Fibroblast of pulmonary artery (primary cell): ENCODE data around the gene DNAAF5.
"Not testable (repeated sequence)": the region's sequence is repeated elsewhere in the genome, so short reads cannot be mapped to it uniquely, and the experiment has no call there.

Experiments
- DNase-seq: peaks from one replicate; pipeline ENCODE4 v3.0.0-alpha.2; 2010; ENCODE audit warnings: low read depth
- H3K4me3 ChIP-seq: replicated peaks from 2 replicates; pipeline ENCODE4 v1.5.1; 2011; ENCODE audit warnings: low read depth, mild to moderate bottlenecking, control low read depth, low read length, moderate library complexity
- TF ChIP-seq, protein P1 (sequence below): IDR thresholded peaks from 2 replicates; pipeline ENCODE4 v1.5.1; 2011; ENCODE audit warnings: mild to moderate bottlenecking, control low read depth, low read length, inconsistent platforms; ENCODE audit errors: missing control alignments

The DNAAF5 gene

DNA sequence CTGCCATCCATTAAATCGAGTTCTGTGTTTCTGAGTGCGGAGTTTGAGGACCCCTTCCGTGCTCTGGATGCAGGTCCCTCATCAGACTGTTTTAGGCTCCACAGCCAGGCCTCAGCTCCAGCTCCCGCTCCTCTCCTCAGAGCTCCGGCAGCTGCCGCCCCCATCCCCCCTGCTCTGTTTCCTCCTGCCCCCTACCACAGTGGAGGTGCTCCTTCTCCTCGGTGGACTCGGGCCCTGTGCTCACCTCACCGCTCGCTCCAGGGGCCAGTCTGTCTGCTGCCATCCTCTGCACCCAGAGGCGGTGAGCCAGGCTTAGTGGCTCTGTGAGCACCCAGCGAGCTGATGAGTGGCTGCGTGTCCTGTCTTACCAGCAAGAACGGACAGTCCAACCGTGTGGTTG is 21.9 kb downstream of the DNAAF5 start:
- DNase-seq, result no peak
- TF ChIP-seq, protein P1, sequence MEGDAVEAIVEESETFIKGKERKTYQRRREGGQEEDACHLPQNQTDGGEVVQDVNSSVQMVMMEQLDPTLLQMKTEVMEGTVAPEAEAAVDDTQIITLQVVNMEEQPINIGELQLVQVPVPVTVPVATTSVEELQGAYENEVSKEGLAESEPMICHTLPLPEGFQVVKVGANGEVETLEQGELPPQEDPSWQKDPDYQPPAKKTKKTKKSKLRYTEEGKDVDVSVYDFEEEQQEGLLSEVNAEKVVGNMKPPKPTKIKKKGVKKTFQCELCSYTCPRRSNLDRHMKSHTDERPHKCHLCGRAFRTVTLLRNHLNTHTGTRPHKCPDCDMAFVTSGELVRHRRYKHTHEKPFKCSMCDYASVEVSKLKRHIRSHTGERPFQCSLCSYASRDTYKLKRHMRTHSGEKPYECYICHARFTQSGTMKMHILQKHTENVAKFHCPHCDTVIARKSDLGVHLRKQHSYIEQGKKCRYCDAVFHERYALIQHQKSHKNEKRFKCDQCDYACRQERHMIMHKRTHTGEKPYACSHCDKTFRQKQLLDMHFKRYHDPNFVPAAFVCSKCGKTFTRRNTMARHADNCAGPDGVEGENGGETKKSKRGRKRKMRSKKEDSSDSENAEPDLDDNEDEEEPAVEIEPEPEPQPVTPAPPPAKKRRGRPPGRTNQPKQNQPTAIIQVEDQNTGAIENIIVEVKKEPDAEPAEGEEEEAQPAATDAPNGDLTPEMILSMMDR, result no peak
- H3K4me3 ChIP-seq, result no peak overlapping the region

DNA sequence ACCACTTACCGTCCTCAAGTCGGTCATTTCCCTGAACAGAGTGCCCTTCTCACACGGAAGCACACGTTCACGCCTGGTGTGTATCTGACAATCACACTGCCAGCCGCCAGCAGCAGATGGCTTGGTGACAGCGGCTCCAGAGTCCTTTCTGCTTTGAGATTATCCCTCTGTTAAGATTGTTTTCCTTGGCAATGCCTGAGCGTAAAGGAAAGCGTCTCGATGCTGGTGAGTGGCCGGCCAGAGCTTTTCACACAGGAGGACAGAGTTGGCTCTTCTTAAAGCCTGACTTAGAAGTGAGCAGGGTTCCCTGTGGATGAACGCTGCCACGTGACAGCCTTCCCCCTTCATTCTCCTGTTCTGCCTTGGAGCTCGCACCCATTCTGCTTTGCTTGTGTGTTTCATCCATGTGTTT is 22.6 kb downstream of the DNAAF5 start:
- H3K4me3 ChIP-seq, result no peak overlapping the region
- peak; percentile 49 for DNase-seq
- TF ChIP-seq, protein P1, result no peak

DNA sequence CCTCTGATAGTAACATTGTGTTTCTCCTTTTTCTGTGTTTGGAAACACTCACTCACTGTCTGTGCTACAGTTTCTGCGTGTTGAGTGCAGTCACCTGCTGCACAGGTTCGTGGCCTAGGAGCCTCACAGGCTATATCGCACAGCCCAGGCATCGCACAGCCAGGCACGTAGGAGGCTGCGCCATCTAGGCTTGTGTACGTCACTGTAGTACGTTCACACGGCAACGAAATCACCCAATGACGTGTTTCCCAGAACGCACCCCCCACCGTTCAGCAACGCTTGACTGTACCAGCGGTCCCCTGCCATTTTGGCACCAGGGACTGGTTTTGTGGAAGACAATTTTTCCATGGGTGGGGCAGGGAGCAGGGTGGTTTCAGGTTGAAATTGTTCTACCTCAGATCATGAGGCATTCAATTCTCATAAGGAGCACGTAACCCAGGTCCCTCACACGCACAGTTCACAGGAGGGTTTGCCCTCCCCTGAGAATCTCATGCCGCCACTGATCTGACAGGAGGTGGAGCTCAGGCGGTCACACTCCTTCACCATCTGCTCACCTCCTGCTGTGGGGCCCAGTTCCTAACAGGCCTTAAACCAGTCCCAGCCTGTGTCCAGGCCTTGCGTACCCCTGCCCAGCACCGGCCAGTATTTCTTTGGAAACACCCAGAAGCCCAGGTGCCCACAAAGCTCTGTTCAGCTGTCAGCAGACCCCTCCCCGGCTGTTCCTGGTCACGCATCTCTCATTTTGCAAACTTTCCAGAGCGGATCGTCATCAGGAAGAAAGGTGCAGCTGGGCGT is 23.8 kb downstream of the DNAAF5 start:
- TF ChIP-seq, protein P1, result no peak
- no peak for DNase-seq
- H3K4me3 ChIP-seq, result no peak overlapping the region

DNA sequence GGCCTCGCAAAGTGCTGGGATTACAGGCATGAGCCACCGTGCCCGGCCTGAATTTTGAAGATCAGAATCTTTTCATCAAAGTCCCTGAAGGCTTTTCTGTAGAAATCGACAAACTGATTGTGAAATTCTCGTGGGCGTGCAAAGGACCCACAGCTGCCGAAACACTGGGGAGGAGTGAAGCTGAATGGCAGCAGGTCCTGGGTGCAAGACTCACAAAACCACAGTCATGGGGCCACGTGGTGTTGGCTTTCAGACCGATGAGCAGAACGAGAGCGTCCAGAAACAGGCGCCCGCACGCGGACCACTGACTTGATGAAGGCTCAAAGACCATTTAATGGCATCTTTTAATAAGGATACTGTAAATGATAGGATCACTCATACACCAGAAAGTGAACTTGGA is 25.3 kb downstream of the DNAAF5 start:
- TF ChIP-seq, protein P1, result no peak
- H3K4me3 ChIP-seq, result no peak overlapping the region
- DNase-seq, result no peak

DNA sequence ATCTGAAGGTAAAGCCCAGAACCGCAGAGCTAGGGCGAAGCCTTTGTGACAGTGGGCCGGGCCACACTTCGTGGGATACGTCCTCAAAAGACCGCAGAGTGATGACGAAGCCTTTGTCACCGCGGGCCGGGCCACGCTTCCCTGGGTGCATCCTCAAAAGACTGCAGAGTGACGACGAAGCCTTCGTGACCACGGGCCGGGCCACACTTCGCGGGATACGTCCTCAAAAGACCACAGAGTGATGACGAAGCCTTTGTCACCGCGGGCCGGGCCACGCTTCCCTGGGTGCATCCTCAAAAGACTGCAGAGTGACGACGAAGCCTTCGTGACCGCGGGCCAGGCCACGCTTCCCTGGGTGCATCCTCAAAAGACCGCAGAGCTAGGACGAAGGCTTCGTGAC is 25.8 kb downstream of the DNAAF5 start:
- DNase-seq, result not testable (repeated sequence)

DNA sequence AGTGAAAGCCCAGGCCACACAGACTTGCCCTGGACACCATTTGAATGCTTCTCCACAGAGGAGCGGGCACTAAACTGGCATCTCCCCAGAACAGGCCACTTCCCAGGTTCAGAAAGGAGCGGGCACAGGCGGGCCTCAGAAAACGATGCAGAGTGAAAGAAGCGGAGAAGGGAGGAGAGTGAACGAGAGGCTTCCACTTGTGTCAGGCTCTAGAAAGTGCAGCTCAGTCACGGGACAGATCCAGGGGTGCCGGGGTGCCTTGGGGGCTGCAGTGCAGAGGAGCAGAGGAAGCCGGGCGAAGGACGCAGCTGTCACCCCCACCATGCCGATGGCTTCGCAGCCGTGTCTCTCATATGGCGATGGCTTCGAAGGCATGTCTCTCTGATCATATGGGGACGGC is 26.7 kb downstream of the DNAAF5 start:
- TF ChIP-seq, protein P1, result no peak

More for the DNA sequence above, 25.8 kb downstream of the DNAAF5 start:
- not testable (repeated sequence) for H3K4me3 ChIP-seq

DNA sequence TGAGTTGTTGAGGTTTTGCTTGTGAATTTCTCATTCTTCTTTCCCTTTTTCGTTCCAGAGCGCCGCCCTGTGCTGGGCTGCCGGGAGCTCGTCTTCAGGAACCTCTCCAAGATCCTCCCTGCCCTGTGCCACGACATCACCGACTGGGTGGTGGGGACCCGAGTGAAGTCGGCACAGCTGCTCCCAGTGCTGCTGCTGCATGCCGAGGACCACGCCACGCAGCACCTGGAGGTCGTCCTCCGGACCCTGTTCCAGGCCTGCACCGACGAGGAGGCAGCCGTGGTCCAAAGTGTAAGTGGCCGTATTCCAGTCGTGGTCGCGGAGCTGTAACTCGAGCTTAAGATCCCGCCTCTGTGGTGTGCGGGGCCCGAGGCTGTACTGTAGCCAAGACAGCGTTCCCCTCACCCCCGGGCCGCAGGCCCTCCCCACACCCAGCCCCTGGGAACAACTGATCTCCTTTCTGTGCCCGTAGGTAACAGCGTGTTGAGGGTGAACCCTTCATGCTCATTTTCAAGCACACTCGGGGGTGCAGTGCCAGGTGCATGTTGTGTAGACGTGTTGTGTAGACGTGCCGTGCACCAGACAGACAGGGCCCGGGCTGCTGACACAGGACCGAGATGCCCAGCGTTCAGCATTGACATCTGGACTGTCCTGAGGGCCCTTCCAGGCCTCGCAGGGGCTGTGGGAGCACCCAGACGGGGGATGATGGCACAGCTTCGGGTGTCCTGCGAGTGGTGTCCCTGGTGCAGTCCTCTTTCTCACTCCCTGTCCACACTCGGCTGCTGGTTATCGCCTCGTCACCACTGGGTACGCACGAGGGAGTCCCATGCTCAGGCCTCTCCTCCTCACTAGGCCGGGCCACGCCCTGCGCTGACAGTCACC is 28.3 kb downstream of the DNAAF5 start:
- TF ChIP-seq, protein P1, result no peak
- no peak for DNase-seq
- H3K4me3 ChIP-seq, result no peak overlapping the region

More for the DNA sequence above, 26.7 kb downstream of the DNAAF5 start:
- DNase-seq, result no peak
- no peak overlapping the region for H3K4me3 ChIP-seq
